GM19099 (cell line): Measurements from ENCODE around the gene MTTP.

Experiments
- POLR2A ChIP-seq: IDR thresholded peaks from 3 replicates; pipeline ENCODE4 v1.6.1; 2011; ENCODE audit warnings: low read depth; ENCODE audit not compliant: insufficient read length; ENCODE audit errors: extremely low read depth

Gene MTTP

DNA sequence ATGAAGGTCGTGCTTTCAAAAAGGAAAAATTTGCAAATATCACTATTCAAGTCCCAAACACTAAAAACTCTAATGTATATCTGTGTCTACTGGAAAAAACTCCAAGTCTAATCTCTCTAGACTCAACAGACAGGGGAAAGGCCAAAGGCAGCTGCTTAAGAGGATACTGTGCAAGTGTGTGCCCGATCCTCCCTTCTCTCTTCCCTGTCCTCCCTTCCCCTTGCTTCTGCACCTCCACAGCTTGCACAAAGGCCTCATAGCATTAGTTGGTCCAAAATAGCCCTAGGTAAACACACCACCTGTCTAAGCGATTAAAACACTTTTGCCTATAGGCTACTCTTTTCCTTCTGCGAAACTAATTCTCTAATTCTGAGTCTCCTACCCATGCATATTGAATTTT, 72.4 kb downstream of the MTTP start:
- TF ChIP-seq POLR2A = no peak

DNA sequence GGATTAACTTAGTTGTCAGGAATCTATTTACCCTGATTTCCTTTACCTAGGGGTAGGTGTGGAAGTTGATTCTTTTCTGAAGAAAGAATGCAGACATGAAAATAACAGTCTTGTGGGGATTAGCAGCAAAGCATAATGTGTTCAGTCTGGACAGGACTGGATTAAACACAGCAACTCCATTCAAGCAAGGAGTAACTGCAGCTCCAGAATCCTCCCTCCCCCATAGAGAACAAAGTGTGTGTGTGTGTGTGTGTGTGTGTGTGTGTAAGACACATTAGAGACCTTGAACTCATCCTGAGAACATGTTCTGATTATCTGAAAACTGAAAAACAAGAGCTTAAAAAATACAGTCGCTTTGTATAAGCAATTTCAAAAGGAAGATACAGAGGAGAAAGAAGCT, 73.7 kb downstream of the MTTP start:
- no peak for TF ChIP-seq POLR2A

DNA sequence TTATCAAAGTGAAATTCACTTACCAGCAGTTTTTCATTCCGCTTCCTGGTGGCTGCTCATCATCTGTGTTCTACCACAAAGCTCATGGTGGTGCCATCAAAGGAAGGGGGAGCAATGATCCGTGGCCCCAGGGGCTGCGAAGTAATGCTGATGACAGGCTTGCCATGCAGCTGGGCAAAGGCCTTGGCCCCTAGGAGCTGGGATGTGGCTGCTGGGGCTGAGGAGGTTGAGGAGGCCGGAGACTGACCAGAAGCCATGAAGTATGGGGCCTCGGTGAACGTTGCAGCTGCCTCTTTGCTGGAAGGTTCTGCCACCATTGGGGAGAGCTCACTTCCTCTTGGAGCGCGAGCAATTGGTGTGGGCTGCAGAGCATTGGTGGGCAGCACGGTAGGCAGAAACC, 74.6 kb downstream of the MTTP start:
- no peak for TF ChIP-seq POLR2A

DNA sequence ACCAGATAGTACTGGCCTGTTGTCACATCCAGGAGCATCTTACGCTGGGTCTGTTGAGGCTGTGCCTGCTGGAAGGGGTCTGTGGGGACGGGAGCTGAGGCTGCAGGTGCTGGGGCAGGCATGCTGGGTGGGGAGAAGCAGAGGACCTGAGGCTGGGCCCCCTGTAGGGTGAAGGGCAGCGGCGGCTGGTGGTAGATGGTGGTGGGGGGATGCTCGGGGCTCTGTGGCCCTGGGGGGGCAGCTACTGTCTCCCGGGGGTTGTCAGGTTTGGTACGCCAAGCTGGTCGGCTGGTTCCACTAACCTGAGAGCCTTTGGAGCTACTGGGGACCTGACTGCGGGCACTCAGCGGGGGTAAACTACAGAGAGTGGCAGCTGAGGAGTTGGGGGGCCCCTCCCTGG, 75.2 kb downstream of the MTTP start:
- no peak for TF ChIP-seq POLR2A

DNA sequence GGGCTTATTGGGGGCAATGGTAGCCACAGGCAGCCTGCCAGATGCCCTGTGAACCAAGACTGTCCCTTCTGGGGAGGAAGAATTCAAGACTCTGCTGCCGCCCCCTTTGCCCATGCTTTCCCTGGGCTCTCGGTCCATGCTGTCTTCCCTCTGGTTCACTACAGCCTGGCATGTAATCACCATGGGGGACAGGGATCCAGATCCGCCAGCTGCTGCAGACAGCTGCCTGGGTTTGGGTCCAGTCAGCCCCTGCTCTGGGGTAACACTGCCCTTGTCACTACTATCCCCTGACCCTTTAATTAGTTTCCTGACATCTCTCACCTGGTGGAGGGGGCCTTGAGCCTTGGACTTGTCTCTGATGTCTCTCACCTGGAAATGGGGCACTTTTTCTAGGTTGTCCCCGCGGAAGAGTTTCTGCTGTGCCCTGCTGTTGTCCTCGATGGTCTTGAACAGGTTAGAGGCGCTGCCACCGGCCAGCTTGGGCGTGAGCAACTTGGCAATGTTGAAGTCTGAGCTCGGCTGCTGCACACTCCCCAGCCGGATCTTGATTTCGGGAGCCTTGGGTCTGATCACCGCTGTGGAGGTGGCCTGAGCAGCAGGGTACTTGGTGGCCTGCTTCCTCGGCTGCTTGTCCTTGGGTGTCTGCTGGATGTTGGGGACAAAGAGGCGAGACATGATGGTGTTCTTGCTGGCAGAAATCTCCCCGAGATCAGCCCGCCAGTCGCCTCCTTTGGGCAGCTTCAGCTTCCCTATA, 76.6 kb downstream of the MTTP start:
- no peak for TF ChIP-seq POLR2A

DNA sequence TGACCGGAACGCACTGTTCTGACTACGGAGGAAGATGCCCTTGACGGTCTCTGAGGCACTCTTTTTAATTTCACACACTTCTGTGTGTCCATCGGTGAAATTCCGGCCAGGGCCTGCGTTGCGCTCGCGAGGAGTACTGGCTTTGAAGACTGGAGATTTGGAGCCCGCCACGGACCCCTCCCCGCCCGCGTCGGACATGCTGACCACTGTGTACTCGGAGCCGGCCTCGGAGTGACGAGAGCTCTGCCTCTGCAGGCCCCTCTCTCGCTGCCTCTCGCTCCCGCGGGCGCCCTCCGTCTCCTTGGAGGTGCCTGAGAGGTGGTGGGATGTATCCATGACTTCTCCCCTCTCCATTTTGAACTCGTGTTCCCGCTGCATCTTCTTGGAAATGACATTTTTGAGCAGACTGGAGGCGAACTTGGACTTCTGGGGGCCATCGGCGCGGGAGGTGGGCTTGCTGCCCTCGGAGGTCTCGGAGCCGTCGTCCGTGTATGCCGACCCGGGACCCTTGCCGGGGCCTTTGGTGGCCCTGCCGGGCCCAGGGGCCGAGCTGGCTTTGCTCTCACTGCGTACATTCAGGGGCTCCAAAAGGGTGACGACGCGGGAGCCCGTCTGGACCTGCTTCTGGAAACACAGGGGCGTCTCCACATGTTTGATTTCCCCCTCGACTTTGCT, 77.3 kb downstream of the MTTP start:
- no peak for TF ChIP-seq POLR2A

DNA sequence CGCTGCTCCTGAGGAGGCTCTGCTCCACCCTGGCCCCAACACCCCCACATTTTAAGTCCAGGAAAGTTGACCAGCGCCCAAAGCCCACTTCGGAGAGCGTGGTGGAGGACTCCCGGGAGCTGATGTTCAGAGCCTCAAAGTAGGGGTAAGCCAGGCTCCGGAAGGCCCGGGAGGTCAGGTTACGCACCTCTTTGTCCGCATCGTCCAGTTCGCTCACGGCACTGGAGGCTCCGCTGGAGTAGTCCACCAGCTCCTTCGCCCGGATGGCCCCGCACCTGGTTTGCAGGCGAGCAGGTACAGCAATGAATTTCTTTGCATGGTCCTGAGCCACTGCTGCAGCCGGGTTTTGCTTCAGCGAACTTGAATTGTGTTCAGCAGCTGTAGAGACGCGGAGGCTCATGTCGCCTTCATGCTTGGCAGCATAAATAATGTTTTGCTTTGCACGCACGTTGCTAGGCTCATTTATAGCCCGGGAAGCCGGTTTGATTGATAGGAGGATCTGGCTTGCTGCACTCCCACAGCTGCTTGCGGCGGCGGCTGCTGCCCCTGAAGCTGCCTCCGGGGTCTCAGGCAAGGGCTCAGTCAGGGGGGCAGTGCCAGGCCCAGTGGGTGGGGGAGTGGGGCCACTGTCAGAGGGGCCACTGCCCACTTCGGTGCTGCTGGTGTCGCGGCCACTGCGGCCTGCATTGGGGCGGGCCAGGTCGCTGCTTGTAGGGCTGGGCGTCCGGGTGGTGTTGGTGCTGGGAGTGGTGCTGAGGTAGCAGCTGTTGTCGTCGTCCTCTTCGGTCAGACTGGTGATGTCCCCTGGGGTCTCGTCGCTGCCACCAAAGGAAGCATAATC, 78.2 kb downstream of the MTTP start:
- TF ChIP-seq POLR2A = no peak

DNA sequence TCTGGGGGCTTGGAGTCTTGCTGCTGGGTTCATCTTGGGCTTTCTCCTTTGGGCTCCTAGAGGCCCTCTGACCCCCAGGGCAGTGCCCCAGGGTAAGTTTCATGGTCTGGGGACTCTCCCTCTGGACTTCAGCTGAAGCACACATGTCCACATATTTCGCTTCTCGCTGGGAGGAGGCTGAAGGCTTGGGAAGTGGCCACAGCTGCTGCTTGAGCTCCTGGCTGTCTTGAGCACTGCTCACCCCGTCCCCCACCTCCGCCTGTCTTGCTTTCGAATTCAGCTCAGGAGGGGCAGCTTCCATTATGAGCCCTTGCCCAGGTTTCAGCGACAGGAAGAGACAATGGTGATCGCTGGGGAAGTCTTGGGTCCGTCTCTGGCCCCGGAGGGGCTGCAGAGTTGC, 79.3 kb downstream of the MTTP start:
- no peak for TF ChIP-seq POLR2A

DNA sequence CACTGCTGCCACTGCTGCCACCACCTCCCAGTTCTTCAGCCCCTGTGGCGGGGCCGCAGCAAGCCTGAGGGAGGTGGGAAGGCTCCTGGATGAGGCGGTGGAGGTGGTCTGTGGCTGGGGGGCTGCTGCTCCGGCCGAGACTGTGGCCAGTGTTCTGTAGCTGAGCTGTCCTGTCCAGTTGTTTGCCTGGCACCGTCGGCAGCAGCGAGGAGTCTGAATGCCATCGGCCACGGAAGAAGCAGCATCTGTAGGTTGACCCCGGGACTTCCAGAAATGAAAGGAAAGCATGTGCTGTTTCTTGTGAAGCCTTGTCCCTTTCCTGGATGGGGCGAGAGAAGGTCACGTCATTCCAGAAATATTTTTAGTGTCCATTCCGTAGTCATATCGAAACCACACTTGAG, 79.7 kb downstream of the MTTP start:
- TF ChIP-seq POLR2A = no peak

DNA sequence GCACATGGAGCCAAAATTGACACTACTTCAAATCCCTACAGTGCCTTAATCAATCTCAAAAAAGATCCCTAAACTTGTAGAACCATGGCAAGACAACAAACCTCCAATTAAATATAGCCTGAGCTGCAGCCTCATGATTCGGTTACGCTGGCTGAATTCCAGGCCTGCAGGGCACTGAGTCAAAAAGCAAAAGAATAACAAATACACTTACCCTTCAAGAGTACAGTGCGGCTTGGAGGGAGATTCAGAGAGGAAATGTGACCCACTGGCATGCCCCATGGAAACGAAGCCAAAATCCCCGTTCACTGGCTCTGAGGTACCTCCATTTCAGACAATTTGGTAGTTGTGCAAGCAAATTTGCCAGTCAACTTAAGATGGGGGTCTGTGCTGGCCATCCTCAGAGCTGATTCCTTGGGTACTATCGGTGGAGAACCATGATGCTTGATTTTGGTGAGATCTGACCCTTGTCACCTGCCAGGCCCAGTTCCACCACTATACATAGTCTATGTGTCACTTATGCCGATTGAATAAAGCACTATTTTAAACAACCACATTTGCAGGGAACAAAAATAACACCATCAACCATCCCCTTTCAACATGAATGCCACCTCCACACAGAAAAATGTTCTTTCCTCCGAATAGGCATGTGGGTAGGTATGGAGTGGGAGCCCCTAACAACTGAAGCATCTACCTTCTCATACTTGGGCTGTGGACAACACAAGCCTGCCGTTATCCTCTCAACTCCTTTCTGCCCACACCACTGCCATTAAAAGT, 80.9 kb downstream of the MTTP start:
- no peak for TF ChIP-seq POLR2A

DNA sequence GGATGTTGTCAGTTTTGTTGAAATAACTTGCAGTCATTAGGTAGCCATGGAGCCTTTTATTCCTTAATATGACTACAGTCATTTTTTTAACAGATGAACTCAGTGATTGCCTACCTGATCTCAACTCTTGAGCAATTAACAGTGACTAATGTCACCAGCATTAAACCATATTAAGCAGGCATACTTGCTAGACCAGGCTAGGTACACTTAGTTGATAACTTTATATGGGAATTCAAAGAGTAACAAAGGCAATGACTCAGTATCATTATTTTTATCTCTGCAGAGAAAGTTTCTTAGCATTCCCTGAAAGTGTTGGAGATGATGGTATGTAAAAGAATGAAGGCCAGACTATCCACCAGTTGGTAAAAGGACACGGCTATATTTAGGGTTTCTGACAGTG, 83.2 kb downstream of the MTTP start, which contains the start of gene C4orf54:
Gene C4orf54 (minus strand): TSS at position 31 of the 400 bp plus-strand sequence. CDS start 3,180 bp downstream, outside the sequence.
- TF ChIP-seq POLR2A = no peak

DNA sequence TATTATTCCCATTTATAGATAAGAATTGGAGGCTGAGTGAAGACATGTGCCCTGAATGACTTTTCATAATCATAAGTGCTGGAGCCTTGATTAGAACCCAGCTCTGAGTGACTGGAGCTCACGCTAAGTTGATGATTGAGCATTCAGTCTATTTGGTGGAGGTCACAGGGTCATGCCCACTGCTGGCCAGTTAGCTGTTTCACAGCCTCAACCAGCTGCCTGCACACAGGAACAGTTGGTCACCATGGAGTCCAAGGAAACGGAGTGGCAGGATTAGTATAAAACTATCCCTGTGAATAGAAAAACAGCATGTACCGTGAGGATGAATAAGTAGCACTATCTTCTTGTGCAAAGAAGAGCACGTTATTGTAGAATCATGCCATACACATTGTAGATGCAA, 84.0 kb downstream of the MTTP start:
- TF ChIP-seq POLR2A = no peak

DNA sequence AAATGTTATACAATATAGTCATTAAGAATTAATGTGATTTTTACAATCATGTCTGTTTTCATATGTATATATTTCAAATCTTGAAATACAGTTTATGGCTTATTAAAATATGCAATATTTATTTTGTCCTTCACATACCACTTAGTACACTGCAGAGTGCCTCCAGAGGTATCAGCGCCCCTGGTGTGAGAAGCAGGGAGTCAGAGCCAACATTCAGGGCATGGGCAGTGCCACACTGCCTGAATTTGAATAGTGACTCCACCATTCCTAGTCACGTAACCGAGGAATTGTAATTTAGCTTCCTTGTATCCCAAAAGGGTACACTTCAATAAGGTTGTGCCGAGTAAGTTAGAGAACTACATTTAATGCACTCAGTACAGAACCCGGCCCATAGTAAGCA, 87.3 kb downstream of the MTTP start:
- TF ChIP-seq POLR2A = no peak

DNA sequence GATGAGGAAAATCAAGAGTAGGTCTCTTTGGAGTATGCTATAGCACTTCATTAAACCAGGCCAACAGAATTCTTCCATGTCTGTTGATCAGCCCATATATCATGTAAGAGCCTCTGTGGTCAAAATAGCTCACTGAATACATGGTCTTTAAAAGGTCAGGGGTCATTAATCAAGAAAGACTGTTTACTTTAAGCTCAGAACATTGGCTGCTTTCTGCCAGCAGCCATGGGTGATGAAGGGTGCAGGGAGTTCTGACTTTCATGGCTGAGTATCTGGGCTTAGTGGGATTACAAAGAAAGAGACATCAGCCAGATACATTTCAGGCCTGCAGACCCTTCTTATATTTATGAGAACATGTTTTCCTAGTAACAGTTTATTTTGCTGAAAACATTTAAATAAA, 90.1 kb downstream of the MTTP start:
- TF ChIP-seq POLR2A = no peak

DNA sequence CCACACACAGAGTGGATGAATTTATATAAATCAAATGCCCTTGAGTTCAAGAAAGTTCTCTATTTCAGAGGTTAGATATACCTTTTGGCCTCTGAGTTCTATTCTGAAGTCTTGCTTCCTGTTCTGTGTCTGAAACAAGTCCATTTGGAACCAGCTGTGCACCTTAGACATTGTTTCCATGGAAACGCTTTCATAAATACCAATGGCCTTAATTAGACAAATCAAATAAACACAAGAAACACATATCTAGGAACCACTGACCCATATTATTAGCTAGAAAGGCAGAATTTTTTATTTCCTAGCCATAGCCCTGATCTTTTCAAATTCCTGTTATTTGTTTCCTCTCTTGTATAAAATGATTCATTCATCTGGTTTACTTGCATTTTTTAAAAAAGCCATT, 91.4 kb downstream of the MTTP start:
- no peak for TF ChIP-seq POLR2A
